ENCODE measurements around the gene PIK3R6.

PIK3R6 gene

DNA sequence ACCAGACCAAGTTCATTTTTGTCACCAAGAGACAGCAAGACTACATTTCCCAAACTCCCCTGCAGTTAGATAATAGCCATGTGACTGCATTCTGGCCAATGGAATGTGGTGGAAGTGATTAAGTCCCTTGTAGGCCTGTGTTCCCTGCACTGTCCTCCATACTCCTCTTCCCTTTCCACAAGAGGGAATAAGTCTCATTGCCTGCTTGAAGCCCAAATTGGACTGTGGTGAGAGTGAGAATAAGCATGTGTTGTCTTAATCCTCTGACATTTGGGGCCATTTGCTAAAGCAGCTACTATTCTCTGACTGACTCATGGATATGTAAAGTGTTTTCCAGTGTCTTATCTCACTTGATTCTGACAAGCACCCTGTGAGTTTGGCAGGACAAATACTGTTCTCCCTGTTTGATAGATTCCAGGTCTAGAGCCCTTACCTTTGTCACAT, 20.7 kb downstream of the PIK3R6 start:
- no peak for DNase-seq

DNA sequence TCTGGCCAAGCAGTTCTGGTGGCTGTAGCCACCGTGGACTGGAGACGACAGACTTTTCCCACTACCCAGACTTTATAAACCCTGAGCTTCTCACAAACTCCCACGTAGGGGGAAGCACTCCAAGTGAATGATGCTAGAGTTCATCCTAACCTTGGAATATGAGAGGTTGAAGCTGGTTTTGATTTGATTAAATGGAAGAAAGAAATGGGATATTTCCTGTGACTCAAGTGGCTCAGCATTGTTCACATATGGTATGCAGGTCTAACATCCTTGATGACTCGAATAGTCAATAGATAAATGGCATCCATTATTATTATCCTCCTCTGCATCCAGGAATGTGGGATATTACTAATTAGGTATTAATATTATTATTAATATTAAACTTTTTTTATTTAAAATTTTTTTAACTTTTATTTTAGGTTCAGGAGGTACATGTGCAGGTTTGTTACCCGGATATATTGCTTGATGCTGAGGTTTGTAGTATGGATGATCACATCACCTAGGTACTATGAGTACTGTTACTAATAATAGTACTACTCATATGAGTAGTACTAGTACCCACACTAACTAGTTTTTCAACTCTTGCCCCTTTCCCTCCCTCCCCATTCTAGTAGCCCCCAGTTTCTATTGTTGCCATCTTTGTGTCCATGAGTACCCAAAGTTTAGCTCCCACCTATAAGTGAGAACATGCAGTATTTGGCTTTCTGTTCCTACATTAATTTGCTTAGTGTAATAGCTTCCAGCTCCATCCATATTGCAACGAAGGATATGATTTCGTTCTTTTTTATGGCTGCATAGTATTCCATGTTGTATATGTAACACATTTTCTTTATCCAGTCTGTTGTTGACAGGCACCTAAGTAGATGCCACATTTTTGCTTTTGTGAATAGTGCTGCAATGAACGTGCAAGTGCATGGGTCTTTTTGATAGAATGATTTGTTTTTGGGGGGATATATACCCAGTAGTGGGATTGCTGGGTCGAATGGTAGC, 22.9 kb downstream of the PIK3R6 start:
- no peak for DNase-seq

DNA sequence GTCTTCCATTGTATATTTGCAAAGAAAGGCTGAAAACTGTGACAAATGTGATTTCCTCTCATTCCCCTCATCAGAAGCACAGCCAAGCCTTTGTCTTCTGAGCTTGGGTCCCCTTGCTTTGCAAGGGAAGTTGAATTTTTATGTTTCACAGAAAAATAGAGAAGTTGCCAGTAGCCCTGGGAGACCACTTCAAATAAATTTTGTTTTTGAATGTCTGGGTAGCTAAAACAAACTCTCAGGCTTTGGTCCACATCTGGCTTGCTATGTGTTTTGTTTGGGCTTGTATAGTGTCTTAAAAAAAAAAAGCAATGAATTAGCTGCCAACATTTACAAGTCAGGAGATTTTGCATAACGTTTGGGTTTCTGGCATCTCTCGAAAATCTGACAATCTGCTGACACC, 24.1 kb downstream of the PIK3R6 start:
- no peak for DNase-seq

GRCh38 chr17:8841844-8842243, 25.6 kb downstream of the PIK3R6 start:
- DNase-seq, result no peak

GRCh38 chr17:8839410-8839935, 28.0 kb downstream of the PIK3R6 start:
- no peak for DNase-seq

DNA sequence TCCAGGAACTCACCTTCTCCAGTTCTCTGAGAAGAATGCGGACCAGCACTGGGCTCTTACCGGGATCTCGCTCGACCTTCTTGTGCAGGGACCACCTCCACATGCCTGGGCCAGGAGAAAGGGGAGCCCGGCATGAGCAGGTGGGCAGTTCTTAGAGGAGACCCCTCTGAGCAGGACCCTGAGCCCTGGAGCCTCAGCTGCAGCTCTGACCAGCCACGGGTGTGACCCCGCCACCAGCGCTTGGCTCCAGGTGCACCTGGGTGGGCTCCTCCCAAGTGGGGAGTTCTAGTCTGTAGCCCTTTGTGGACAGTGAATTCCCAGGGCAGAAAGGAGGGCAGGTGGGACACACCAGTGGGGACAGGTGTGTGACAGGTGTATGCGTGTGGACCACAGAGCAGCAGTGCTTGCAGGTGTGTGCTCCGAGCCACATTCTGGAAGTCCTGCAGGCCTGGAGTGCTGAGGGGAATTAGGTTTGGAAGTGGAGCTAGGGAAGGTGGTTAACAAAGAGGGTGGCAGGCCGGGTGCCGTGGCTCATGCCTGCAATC, 28.9 kb downstream of the PIK3R6 start:
- DNase-seq, result no peak

DNA sequence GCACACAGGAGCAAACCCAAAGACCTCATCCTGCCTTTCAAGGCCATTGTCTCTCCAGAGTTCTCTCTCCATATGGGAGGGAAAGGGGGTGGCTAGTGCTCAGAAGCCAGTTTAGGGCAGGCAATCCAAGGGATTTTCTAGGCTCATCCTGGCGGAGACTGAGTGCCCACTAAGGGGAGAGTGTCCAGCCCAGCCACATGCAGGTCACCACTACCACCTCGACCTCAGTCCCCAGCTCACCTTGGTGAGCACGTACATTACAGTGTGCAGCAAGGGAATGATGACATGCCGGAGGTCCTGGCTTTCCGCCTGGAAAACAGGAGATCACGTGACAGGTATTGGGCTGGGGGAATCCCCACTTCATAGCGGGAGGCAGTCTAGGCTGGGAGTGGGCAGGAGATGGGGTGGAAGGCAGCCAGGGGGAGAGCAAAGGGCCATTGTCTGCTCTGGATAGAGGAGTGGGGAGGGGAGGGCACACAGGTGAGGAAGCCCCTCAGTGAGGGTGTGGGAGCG, 29.9 kb downstream of the PIK3R6 start:
- DNase-seq, result no peak

- no peak for DNase-seq
Measured at GRCh38 chr17:8836821-8837562, 30.5 kb downstream of the PIK3R6 start.

DNA sequence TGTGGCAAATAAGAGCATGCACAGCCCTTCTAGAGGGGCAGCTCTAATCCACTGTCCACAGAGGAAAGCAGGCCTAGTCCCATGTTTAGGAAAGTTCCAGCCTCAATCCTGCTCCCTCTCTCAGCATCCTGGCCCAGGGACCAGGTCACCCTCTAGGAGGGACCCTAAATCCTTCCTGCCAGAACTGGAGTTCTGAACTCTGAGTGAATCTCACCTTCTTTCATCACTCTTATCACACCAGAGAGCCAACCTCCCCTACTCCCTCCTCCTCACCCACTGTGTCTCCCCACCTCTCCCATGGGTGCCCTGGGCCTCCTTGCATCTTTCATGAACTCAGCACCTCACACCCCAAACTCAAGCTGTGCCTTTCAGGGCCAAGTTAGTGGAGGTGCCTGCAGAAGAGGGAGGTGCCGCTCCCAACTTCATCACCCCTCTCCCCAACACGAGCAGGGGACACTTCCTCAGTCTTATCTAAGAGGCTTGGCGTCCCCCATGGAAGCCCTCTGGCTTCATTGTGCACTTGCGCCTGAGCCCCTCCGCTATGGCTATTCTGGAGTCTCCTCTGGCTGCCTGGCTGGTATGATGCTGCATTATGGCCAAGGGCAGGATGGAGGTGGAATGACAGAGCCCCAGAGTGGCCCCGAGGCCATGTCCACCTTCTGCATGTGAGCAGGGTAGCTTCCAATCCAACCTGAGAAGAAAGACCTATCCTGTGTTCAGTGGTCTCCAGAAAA, 31.7 kb downstream of the PIK3R6 start:
- no peak for DNase-seq

- no peak for DNase-seq
Measured at GRCh38 chr17:8835106-8835505, 32.4 kb downstream of the PIK3R6 start.

- no peak for DNase-seq
Measured at GRCh38 chr17:8832711-8833352, 34.6 kb downstream of the PIK3R6 start.

GRCh38 chr17:8831234-8831849, 36.1 kb downstream of the PIK3R6 start:
- no peak for DNase-seq

DNA sequence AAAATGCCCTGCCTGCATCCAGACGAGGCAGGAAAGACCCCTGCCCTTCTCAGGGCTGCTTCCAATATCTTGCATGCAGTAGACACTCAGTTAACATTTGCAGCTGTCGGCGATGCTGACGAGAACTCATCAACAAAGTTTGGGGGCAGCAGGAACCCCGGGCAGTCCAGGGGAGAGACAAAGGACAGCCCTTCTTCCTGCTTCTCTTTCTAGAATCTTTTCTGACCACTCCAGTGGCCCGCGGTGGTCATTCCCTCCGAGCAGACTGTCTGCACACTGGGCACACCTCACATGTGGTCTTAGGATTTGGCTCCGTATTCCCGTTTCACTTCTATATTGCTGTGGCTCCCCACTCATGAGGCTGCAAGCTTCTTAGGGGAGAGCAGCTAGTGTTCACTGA, 37.3 kb downstream of the PIK3R6 start:
- DNase-seq, result no peak

GRCh38 chr17:8829036-8829941, 38.2 kb downstream of the PIK3R6 start:
- no peak for DNase-seq

- no peak for DNase-seq
Measured at GRCh38 chr17:8828517-8828875, 39.0 kb downstream of the PIK3R6 start.

DNA sequence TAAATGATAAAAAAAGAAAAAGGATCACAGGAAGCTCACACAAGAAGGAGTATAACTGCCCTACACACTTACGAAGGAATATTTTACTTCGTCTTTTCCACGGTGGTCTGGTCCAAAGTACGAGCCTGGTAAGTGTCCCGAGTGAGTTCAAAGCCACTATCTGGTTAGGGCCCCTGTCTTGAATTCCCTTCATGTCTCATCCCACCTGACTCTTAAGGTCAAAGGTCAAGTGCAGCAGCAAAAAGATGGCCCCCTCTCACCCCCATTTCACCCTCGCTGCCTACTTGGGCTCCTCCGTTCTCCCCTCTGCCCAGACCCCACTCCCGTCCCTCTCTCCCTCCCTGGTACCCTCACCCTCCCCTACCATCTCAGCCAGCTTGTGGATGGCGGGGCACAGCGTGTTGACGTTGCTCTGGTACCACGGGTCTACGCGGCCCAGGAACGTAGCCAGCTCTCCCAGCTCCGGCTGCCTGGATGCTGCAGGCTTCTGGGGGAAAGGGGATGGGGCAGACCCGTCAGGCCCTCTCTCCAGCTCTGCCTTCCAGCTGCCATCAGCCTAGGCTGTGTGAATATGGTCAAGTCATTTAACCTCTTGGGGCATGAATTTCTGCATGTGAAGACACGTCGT, 40.6 kb downstream of the PIK3R6 start:
- no peak for DNase-seq

DNA sequence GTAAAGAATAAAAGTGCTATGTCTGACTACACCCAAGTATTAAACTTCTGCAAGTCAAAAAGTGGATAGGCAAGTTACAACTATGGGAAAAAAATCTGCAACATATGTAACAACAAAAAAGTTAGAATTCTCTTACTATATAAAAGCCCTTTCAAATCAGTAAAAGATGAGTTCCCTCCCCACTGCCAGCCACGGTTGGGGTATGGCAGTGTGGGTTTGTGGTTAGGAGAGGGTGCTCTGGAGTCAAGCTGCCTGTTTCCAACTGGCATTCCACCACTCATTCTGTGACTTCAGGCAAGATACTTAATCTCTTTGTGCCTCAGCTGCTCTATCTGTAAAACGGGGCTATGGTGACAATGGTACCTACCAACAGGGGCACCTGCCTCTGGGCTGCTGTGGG, 41.7 kb downstream of the PIK3R6 start:
- DNase-seq, result no peak

DNA sequence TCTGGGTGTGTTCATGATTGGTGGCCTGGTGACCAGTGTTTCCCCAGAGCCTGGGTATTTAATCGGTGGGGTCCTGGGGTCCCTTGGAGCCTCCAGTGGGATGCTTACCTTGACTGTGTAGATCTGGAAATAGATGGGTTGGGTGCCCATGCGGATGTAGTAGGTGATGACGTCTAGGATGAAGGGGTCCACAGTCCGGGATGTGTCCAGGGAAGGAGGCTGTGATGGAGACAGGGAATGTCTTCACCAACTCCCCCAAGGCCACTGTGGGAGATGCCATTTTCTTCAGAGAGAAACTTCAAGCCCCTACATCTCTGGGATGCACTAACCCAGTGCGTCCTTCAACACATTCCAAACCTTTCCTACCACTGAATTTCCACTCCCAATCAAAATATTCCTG, 44.2 kb downstream of the PIK3R6 start:
- no peak for DNase-seq

DNA sequence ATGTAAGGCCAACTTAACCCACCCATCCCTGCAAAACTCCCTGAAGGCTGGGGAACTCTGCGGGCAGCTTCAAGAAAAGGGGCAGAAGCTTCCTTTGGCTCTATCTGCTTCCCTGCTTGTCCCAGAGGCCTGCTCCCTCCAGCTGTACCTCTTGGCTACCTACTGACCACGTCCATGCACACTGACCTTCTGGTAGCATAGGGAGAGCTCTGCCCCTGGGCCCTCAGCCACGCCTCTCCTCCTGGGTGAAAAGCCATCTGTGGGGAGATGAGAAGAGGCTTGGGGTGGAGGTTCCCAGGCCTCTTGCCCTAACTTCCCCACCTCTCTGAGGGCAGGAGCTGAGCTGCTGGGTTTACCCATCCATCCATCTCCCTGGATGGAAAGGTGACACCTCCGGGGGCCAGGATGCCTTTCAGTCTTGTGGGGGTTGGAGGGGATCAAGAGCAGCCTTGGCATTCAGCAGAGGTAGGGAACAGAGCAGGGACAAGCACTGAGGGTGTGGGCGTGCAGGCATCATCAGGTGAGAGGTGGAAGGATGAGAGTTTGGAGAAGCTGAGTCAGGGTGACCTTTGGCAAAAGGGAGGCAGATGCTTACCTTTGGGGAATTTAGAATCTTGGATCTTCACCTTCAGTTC, 45.0 kb downstream of the PIK3R6 start:
- no peak for DNase-seq

Data from NCI-H187 treated with DMSO at 0.1 percent for 48 hours (cell line).